HEK293 (cell line): Measurements from ENCODE around the gene CHRDL1.

Source experiments
- CTCF ChIA-PET: fragments of 350-600 bp; formaldehyde crosslinking; extraction: SDS; loops from one replicate; lab custom pipeline; 2021; ENCODE audit warnings: antibody characterized with exemption; lab: Yijun Ruan, JAX
- POLR2A ChIA-PET: fragments of 300-600 bp; formaldehyde crosslinking; extraction: SDS; loops from one replicate; lab custom pipeline; 2020; ENCODE audit warnings: antibody characterized with exemption, inconsistent platforms; lab: Yijun Ruan, JAX
- H3K27ac ChIP-seq: fragments of 200-500 bp; sonication (Bioruptor generic); 2 replicates; pipeline ENCODE4 v1.5.1; 2014; ENCODE audit warnings: low read depth, low read length, control low read depth, inconsistent platforms; ENCODE audit errors: extremely low read depth
- H3K36me3 ChIP-seq, 2 experiments: fragments of 200-500 bp in 1 of 2; sonication (Bioruptor generic) in 1 of 2; 1 replicate in 1 of 2; 2 replicates in 1 of 2; pipeline ENCODE4 v1.5.1; 2014 to 2017; ENCODE audit warnings: inconsistent platforms in 2 of 2, low read length in 2 of 2; ENCODE audit not compliant: control insufficient read depth in 2 of 2, insufficient read depth in 1 of 2
- H3K4me1 ChIP-seq: fragments of 200-500 bp; sonication (Bioruptor generic); 2 replicates; pipeline ENCODE4 v1.5.1; 2014; ENCODE audit warnings: mild to moderate bottlenecking, low read length, inconsistent platforms; ENCODE audit not compliant: control insufficient read depth, insufficient read depth
- H3K4me3 ChIP-seq: 2 replicates; pipeline ENCODE4 v1.5.1; 2011; ENCODE audit warnings: low read depth, mild to moderate bottlenecking, control low read depth, low read length, moderate library complexity
- H3K9me3 ChIP-seq: fragments of 200-500 bp; sonication (Bioruptor generic); 2 replicates; pipeline ENCODE4 v1.5.1; 2014; ENCODE audit warnings: low read depth, low read length, inconsistent platforms; ENCODE audit not compliant: control insufficient read depth, insufficient read depth
- EGR2 ChIP-seq: fragments of 450-650 bp; formaldehyde crosslinking; IDR thresholded peaks from 2 replicates; pipeline ENCODE4 v1.5.1; 2016; ENCODE audit warnings: low read depth, missing biosample characterization, missing genetic modification characterization
- FEZF1 ChIP-seq: fragments of 450-650 bp; formaldehyde crosslinking; IDR thresholded peaks from 2 replicates; pipeline ENCODE4 v1.5.1; 2016; ENCODE audit warnings: missing biosample characterization, missing genetic modification characterization
- GLIS1 ChIP-seq: fragments of 450-650 bp; formaldehyde crosslinking; IDR thresholded peaks from 2 replicates; pipeline ENCODE4 v1.5.1; 2016; ENCODE audit warnings: missing biosample characterization, missing genetic modification characterization
- KLF1 ChIP-seq: fragments of 450-650 bp; formaldehyde crosslinking; IDR thresholded peaks from 2 replicates; pipeline ENCODE4 v1.5.1; 2016; ENCODE audit warnings: missing biosample characterization, missing genetic modification characterization
- WT1 ChIP-seq: fragments of 450-650 bp; formaldehyde crosslinking; IDR thresholded peaks from 2 replicates; pipeline ENCODE4 v1.5.1; 2016; ENCODE audit warnings: missing biosample characterization, missing genetic modification characterization
- ZFHX2 ChIP-seq: fragments of 450-650 bp; formaldehyde crosslinking; conservative IDR thresholded peaks from 2 replicates; pipeline ENCODE4 v1.5.1; 2016; ENCODE audit warnings: missing biosample characterization, missing genetic modification characterization
- ZNF132 ChIP-seq: fragments of 450-650 bp; formaldehyde crosslinking; IDR thresholded peaks from 2 replicates; pipeline ENCODE4 v1.5.1; 2017; ENCODE audit warnings: missing biosample characterization, missing genetic modification characterization, borderline replicate concordance
- ZNF155 ChIP-seq: fragments of 450-650 bp; formaldehyde crosslinking; IDR thresholded peaks from 2 replicates; pipeline ENCODE4 v1.5.1; 2016; ENCODE audit warnings: missing biosample characterization, missing genetic modification characterization
- ZNF221 ChIP-seq: fragments of 450-650 bp; formaldehyde crosslinking; IDR thresholded peaks from 2 replicates; pipeline ENCODE4 v1.5.1; 2017; ENCODE audit warnings: missing biosample characterization, missing genetic modification characterization, borderline replicate concordance
- ZNF324 ChIP-seq: fragments of 450-650 bp; formaldehyde crosslinking; IDR thresholded peaks from 2 replicates; pipeline ENCODE4 v1.5.1; 2016; ENCODE audit warnings: missing biosample characterization, missing genetic modification characterization
- ZNF350 ChIP-seq: fragments of 450-650 bp; formaldehyde crosslinking; IDR thresholded peaks from 2 replicates; pipeline ENCODE4 v1.5.0; 2017; ENCODE audit warnings: missing biosample characterization, mild to moderate bottlenecking, missing genetic modification characterization
- ZNF610 ChIP-seq: fragments of 450-650 bp; formaldehyde crosslinking; IDR thresholded peaks from 2 replicates; pipeline ENCODE4 v1.5.1; 2016; ENCODE audit warnings: missing biosample characterization, missing genetic modification characterization, borderline replicate concordance
- ZNF670 ChIP-seq: fragments of 450-650 bp; formaldehyde crosslinking; IDR thresholded peaks from 2 replicates; pipeline ENCODE4 v1.5.1; 2016; ENCODE audit warnings: missing biosample characterization, missing genetic modification characterization, low read depth
- ZNF792 ChIP-seq: fragments of 450-650 bp; formaldehyde crosslinking; IDR thresholded peaks from 2 replicates; pipeline ENCODE4 v1.5.1; 2016; ENCODE audit warnings: missing biosample characterization, missing genetic modification characterization
- ZXDB ChIP-seq: fragments of 450-650 bp; formaldehyde crosslinking; IDR thresholded peaks from 2 replicates; pipeline ENCODE4 v1.5.1; 2016; ENCODE audit warnings: missing biosample characterization, missing genetic modification characterization
- TF ChIP-seq, protein P1 (sequence below): fragments of 450-650 bp; IDR thresholded peaks from 2 replicates; pipeline ENCODE4 v1.5.1; 2018; ENCODE audit warnings: missing biosample characterization, missing genetic modification characterization
- TF ChIP-seq, protein P2 (sequence below): fragments of 450-650 bp; formaldehyde crosslinking; conservative IDR thresholded peaks from 2 replicates; pipeline ENCODE4 v1.5.1; 2016; ENCODE audit warnings: low read depth, missing biosample characterization, missing genetic modification characterization
- TF ChIP-seq, protein P3 (sequence below): fragments of 450-650 bp; formaldehyde crosslinking; IDR thresholded peaks from 2 replicates; pipeline ENCODE4 v1.5.1; 2016; ENCODE audit warnings: missing biosample characterization, missing genetic modification characterization

CHRDL1 gene

DNA sequence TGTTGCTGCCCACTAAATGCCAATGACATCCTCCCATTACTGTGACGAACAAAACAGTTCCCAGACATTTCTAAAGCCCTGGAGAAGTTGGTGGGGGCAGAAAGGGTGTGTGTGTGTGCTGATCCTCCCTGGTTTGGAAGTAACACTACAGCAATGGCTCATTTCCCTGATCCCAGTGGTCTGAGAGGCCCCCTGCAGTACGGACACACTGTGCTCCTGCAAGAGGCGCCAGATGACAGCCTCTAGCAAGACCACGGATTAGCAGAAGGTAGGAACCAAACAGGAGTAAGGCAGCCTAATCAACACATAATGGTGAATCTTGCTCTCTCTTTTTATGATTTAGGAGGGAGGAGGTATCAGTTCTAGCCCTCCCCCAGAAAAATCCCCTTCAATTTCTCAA, 49.6 kb downstream of the CHRDL1 start:
- H3K4me1 ChIP-seq, result no peaks in the 10 kb centered on the region

DNA sequence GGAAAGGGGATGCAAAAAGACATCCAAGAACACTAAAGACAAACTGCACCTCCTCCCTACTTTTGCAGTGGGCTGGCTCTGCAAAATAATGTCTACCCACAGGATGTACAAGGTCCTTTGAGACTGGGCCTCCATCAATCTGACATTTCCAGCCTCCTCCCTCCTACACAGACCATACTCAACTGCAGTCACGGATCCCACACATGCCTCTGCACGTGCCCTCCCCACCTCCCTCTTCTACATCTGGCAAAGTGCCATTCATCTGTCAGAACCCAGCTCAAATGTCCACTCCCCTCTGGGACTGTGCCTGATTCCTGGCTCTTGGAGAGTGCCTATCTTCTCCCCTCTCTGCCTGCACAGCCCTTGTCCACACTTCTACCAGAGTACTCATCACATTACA, 50.3 kb downstream of the CHRDL1 start:
- Histone ChIP-seq H3K27ac (no peak overlapping the region), H3K9me3 (no peaks in the 10 kb centered on the region), H3K4me3 (no peak overlapping the region), H3K4me1 (no peaks in the 10 kb centered on the region), H3K36me3 (no peaks in the 10 kb centered on the region)
- ChIA-PET CTCF (no interaction called here), POLR2A (no interaction called here)
- no peak for TF ChIP-seq GLIS1
- peak; percentile 82 for TF ChIP-seq EGR2
- TF ChIP-seq ZFHX2 (tag by site-specific recombination), result peak; percentile 57; the same call in 1 of the 2 replicates
- TF ChIP-seq, all 188 proteins: peak for 2

More for the DNA sequence above, 49.6 kb downstream of the CHRDL1 start:
- ChIA-PET CTCF (no interaction called here), POLR2A (no interaction called here)
- no peak overlapping the region for H3K27ac ChIP-seq
- no peak overlapping the region for H3K4me3 ChIP-seq
- H3K9me3 ChIP-seq, result no peaks in the 10 kb centered on the region
- no peaks in the 10 kb centered on the region for H3K36me3 ChIP-seq
- TF ChIP-seq WT1 (tag by site-specific recombination) (no peak), ZNF610 (tag by site-specific recombination) (no peak), ZNF155 (tag by site-specific recombination) (no peak), ZNF792 (tag by site-specific recombination) (no peak), KLF1 (no peak)
- TF ChIP-seq, protein P1, sequence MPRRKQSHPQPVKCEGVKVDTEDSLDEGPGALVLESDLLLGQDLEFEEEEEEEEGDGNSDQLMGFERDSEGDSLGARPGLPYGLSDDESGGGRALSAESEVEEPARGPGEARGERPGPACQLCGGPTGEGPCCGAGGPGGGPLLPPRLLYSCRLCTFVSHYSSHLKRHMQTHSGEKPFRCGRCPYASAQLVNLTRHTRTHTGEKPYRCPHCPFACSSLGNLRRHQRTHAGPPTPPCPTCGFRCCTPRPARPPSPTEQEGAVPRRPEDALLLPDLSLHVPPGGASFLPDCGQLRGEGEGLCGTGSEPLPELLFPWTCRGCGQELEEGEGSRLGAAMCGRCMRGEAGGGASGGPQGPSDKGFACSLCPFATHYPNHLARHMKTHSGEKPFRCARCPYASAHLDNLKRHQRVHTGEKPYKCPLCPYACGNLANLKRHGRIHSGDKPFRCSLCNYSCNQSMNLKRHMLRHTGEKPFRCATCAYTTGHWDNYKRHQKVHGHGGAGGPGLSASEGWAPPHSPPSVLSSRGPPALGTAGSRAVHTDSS, result no peak

DNA sequence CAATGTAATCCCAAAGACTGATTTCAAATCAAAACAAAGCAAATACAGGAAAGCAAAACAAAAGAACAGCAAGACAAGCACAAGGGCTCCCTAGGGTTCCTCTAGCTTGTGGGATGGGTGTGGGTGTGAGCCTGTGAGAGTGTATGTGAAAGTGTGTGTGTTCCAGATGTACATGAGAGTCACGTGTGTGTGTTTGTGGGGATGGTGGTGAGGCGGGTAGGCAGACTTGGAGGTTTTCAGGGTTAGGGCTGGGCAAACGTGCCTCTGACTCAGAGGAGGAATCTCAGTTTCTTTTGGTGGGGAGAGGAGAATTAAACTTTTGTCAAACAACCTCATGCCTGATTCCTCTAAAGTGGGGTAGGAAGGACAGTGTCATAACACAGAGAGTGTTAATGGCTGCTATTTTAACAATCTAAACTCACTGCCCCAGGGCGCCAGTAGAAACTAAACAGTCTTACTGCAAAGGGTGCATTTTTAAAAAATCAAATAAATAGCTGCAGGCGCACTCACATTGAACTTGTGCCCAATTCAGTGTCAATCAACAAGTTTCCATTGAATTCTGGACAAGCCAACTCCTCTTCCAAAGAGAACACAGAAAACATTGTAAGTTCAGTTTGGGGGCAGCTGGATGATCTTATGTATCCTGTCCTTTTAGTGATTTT, 51.8 kb downstream of the CHRDL1 start:
- H3K36me3 ChIP-seq, result no peaks in the 10 kb centered on the region
- no peaks in the 10 kb centered on the region for H3K9me3 ChIP-seq
- CTCF ChIA-PET, result no interaction called here
- POLR2A ChIA-PET, result no interaction called here
- TF ChIP-seq EGR2 (peak; percentile 33; the same call in 1 of the 2 replicates), ZFHX2 (tag by site-specific recombination) (0 out of 2 replicates have a peak, but pooled peaks have one; percentile 18), ZNF221 (tag by site-specific recombination) (no peak), ZNF132 (tag by site-specific recombination) (no peak)
- H3K27ac ChIP-seq, result no peak overlapping the region
- H3K4me1 ChIP-seq, result no peaks in the 10 kb centered on the region
- H3K4me3 ChIP-seq, result no peak overlapping the region

DNA sequence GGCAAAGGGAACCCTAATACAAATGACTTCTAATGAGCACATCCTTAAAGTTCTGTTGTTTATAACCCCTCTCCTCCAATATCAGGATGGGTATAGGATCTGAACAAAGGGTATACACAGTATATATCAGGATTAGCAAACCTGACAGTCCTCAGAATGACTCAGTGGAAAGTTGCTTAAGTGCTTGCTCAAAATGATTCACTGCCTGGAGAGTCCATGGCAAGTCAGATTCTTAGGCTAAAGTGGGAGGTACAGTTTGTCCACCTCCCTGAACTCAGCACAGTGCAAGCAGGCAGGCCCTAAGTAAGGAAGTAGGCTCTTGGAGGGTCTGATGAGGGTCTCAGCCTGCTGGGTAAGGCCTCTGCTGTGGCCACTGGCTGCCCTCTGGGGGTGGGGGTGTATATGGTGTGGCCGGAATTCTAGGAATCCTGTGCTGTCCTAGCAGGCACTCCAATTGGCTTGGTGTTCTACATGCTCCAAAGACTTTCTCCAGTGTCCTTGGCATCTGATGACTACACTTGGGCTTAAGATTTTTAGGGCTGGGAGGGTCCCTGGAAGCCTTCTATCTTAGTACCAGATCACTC, 54.3 kb downstream of the CHRDL1 start:
- ChIA-PET POLR2A (no interaction called here), CTCF (interaction anchor here (0.7 kb wide), 1 partner anchor 162 kb away, joined by 3 read pairs; no protein-coding TSS in a partner anchor)
- no peak overlapping the region for H3K27ac ChIP-seq
- no peak overlapping the region for H3K4me3 ChIP-seq
- H3K9me3 ChIP-seq, result no peaks in the 10 kb centered on the region
- no peaks in the 10 kb centered on the region for H3K4me1 ChIP-seq
- H3K36me3 ChIP-seq, result no peaks in the 10 kb centered on the region
- no peak for TF ChIP-seq FEZF1 (tag by site-specific recombination)
- TF ChIP-seq, protein P2, sequence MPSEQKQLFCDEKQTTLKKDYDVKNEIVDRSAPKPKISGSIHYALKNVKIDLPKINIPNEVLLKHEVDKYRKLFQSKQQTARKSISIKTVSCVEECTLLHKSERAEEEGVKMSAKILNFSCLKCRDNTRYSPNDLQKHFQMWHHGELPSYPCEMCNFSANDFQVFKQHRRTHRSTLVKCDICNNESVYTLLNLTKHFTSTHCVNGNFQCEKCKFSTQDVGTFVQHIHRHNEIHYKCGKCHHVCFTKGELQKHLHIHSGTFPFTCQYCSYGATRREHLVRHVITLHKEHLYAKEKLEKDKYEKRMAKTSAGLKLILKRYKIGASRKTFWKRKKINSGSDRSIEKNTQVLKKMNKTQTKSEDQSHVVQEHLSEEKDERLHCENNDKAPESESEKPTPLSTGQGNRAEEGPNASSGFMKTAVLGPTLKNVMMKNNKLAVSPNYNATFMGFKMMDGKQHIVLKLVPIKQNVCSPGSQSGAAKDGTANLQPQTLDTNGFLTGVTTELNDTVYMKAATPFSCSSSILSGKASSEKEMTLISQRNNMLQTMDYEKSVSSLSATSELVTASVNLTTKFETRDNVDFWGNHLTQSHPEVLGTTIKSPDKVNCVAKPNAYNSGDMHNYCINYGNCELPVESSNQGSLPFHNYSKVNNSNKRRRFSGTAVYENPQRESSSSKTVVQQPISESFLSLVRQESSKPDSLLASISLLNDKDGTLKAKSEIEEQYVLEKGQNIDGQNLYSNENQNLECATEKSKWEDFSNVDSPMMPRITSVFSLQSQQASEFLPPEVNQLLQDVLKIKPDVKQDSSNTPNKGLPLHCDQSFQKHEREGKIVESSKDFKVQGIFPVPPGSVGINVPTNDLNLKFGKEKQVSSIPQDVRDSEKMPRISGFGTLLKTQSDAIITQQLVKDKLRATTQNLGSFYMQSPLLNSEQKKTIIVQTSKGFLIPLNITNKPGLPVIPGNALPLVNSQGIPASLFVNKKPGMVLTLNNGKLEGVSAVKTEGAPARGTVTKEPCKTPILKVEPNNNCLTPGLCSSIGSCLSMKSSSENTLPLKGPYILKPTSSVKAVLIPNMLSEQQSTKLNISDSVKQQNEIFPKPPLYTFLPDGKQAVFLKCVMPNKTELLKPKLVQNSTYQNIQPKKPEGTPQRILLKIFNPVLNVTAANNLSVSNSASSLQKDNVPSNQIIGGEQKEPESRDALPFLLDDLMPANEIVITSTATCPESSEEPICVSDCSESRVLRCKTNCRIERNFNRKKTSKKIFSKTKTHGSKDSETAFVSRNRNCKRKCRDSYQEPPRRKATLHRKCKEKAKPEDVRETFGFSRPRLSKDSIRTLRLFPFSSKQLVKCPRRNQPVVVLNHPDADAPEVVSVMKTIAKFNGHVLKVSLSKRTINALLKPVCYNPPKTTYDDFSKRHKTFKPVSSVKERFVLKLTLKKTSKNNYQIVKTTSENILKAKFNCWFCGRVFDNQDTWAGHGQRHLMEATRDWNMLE, result no peak
- TF ChIP-seq ZNF324 (tag by site-specific recombination), result no peak
- TF ChIP-seq, protein P3, sequence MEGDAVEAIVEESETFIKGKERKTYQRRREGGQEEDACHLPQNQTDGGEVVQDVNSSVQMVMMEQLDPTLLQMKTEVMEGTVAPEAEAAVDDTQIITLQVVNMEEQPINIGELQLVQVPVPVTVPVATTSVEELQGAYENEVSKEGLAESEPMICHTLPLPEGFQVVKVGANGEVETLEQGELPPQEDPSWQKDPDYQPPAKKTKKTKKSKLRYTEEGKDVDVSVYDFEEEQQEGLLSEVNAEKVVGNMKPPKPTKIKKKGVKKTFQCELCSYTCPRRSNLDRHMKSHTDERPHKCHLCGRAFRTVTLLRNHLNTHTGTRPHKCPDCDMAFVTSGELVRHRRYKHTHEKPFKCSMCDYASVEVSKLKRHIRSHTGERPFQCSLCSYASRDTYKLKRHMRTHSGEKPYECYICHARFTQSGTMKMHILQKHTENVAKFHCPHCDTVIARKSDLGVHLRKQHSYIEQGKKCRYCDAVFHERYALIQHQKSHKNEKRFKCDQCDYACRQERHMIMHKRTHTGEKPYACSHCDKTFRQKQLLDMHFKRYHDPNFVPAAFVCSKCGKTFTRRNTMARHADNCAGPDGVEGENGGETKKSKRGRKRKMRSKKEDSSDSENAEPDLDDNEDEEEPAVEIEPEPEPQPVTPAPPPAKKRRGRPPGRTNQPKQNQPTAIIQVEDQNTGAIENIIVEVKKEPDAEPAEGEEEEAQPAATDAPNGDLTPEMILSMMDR, result no peak
- TF ChIP-seq ZNF610 (tag by site-specific recombination), result no peak
- no peak for TF ChIP-seq ZNF350 (tag by site-specific recombination)
- no peak for TF ChIP-seq ZXDB (tag by site-specific recombination)
- no peak for TF ChIP-seq ZNF670 (tag by site-specific recombination)
